Gastroesophageal sphincter (tissue), 4 donors: ENCODE results near the gene DACT1. TPM values are rescaled to one million over a fixed set of nuclear protein-coding genes. Genes with fewer than 3 reads are reported as not detected.

ENCODE experiments used
- ATAC-seq: fragments of 150-250 bp; one replicate; pipeline ENCODE4 v1.9.1; 2016; ENCODE audit warnings: mild to moderate bottlenecking, moderate library complexity
- H3K27ac ChIP-seq, 4 donors: fragments of 200-600 bp; sonication (generic) in 3 of 4; 1 replicate in 3 of 4; 2 replicates in 1 of 4; pipeline ENCODE4 v1.5.1; 2016 to 2019
- H3K27me3 ChIP-seq: fragments of 200-600 bp; sonication (generic); one replicate; pipeline ENCODE4 v1.5.1; 2019
- H3K36me3 ChIP-seq, 2 donors: fragments of 200-600 bp; sonication (generic); one replicate each; pipeline ENCODE4 v1.5.1; 2019; ENCODE audit warnings: control low read depth in 1 of 2
- H3K4me1 ChIP-seq, 3 donors: fragments of 200-600 bp; sonication (generic); 1 replicate in 2 of 3; 2 replicates in 1 of 3; pipeline ENCODE4 v1.5.1; 2016 to 2019; ENCODE audit warnings: control low read depth in 2 of 3
- H3K4me3 ChIP-seq, 2 donors: fragments of 200-600 bp; sonication (generic); one replicate each; pipeline ENCODE4 v1.5.1; 2019; ENCODE audit warnings: mild to moderate bottlenecking in 1 of 2, moderate library complexity in 1 of 2
- H3K9me3 ChIP-seq, 3 donors: fragments of 200-600 bp; sonication (generic); one replicate each; pipeline ENCODE4 v1.5.1; 2017 to 2019; ENCODE audit warnings: control low read depth in 2 of 3
- CTCF ChIP-seq, 4 experiments: fragments of 200-600 bp in 2 of 4; fragments of 450-650 bp in 2 of 4; sonication (generic) in 1 of 4; IDR thresholded peaks; one replicate each; pipeline ENCODE4 v1.5.1; 2017 to 2019; ENCODE audit warnings: antibody characterized with exemption in 4 of 4, mild to moderate bottlenecking in 2 of 4, moderate library complexity in 2 of 4
- EP300 ChIP-seq: sonication (generic); formaldehyde crosslinking; IDR thresholded peaks from one replicate; pipeline ENCODE4 v1.6.1; 2017; ENCODE audit warnings: antibody characterized with exemption, mild to moderate bottlenecking
- POLR2A ChIP-seq, 2 donors: fragments of 450-650 bp; IDR thresholded peaks; one replicate each; pipeline ENCODE4 v1.6.1; 2017; ENCODE audit warnings: antibody characterized with exemption in 2 of 2, mild to moderate bottlenecking in 2 of 2, moderate library complexity in 1 of 2
- POLR2AphosphoS5 ChIP-seq: sonication (generic); formaldehyde crosslinking; IDR thresholded peaks from one replicate; pipeline ENCODE4 v1.6.1; 2017; ENCODE audit warnings: antibody characterized with exemption
- WGBS, 2 donors: methylation state at CpG; one replicate each; pipeline ENCODE4 v1.1.5; 2018; ENCODE audit warnings: low coverage in 1 of 2; 5-methylcytosine and 5-hydroxymethylcytosine counted together
- total RNA-seq, 4 donors: library from RNA; depleted of rRNA; stranded (reverse); fragments of >200 nt; gene quantifications; one replicate each; pipeline ENCODE4 v1.1.0, GENCODE V29; 2016

Gene DACT1
- total RNA-seq, 4 donors from 2014 or later: 3.9 to 17.5 (median 7.4) TPM

DNA sequence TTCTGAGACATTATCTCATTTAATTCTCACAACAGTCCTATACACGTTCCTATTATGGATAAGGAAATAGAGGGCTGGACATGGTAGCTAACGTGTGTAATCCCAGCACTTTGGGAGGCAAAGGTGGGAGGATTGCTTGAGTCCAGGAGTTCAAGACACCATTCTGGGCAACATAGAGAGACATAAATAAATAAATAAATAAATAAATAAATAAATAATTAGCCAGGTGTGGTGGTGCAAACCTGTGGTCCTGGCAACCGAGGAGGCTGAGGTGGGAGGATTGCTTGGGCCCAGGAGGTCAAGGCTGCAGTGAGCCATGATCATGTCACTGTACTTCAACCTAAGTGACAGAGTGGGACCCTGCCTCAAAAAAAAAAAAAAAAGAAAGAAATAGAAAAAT, 22.6 kb downstream of the DACT1 start:
- H3K27ac ChIP-seq: peak overlapping the region in 1 of 4 donors; percentile 0
- TF ChIP-seq POLR2A (IDR thresholded peaks at IDR 0.05) (no peak), POLR2AphosphoS5 (no peak), EP300 (no peak), CTCF (IDR thresholded peaks at IDR 0.05) (no peak)
- H3K4me1 ChIP-seq: peaks cover 0 to 4% (median 0%) of the 10 kb centered on the region in 3 donors
- H3K9me3 ChIP-seq: no peaks in the 10 kb centered on the region
- H3K36me3 ChIP-seq: no peaks in the 10 kb centered on the region
- 70 to 86% methylated on average over 2 to 3 of the region's 3 CpGs for WGBS, 2 donors
- ATAC-seq: no peak
- H3K27me3 ChIP-seq: no peaks in the 10 kb centered on the region
- H3K4me3 ChIP-seq: no peak overlapping the region

GRCh38 chr14:58662018-58662417, 24.3 kb downstream of the DACT1 start:
- Histone ChIP-seq H3K4me1 (peaks cover 0 to 4% (median 0%) of the 10 kb centered on the region in 3 donors), H3K9me3 (no peaks in the 10 kb centered on the region), H3K27me3 (no peaks in the 10 kb centered on the region), H3K36me3 (no peaks in the 10 kb centered on the region), H3K27ac (no peak overlapping the region), H3K4me3 (no peak overlapping the region)
- no peak for ATAC-seq
- 63 to 67% methylated on average over 1 of the region's 1 CpG for WGBS, 2 donors
- TF ChIP-seq CTCF (IDR thresholded peaks at IDR 0.05) (no peak), POLR2AphosphoS5 (no peak), EP300 (no peak)

- TF ChIP-seq EP300 (no peak), POLR2AphosphoS5 (no peak), CTCF (IDR thresholded peaks at IDR 0.05) (no peak), POLR2A (IDR thresholded peaks at IDR 0.05) (no peak)
- Histone ChIP-seq H3K9me3 (no peaks in the 10 kb centered on the region), H3K27ac (no peak overlapping the region), H3K27me3 (no peaks in the 10 kb centered on the region), H3K4me1 (peaks cover 0 to 4% (median 0%) of the 10 kb centered on the region in 3 donors), H3K36me3 (no peaks in the 10 kb centered on the region), H3K4me3 (no peak overlapping the region)
- 88 to 100% methylated on average over 1 to 2 of the region's 2 CpGs for WGBS, 2 donors
- ATAC-seq: no peak
Measured at GRCh38 chr14:58662759-58663158, 25.0 kb downstream of the DACT1 start.

DNA sequence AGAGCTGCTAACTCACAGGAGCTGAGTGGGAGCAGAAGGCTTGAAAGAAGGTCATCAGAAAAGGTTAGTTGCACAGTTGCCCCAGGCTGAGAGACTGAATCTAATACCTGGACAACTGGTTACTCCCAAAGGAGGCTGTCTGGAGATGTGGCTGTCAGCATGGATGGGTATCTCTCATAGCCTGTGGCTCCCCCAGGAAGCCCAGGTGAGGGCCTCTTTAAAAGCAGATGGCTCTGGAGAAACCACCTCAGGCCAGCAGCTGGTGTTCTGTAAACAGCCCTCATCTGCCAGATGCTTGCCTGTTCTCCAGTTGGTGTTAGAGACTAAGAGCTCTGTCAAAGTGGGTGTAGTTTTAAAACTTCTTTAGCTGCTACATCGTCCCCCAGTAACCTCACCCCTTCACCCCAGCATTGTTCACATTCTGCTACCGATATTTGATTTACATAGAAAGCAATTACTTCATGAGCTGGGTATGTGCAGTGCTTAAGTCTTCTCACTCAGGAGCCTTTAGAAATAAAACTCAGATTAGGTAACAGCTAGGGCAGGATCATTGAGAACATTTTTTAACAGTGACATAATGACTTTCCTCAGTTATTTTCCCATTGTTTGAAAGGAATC, 25.8 kb downstream of the DACT1 start:
- H3K27ac ChIP-seq: no peak overlapping the region
- 17% methylated on average over 2 of the region's 2 CpGs for WGBS, 2 donors
- ATAC-seq: peak; percentile 54

More for the DNA sequence above, 25.8 kb downstream of the DACT1 start:
- H3K4me3 ChIP-seq: no peak overlapping the region
- H3K36me3 ChIP-seq: no peaks in the 10 kb centered on the region
- H3K27me3 ChIP-seq: no peaks in the 10 kb centered on the region
- TF ChIP-seq CTCF (IDR thresholded peaks at IDR 0.05) (no peak), POLR2A (IDR thresholded peaks at IDR 0.05) (no peak), EP300 (no peak), POLR2AphosphoS5 (no peak)
- no peaks in the 10 kb centered on the region for H3K9me3 ChIP-seq
- peaks cover 0 to 4% (median 0%) of the 10 kb centered on the region in 3 donors for H3K4me1 ChIP-seq
